Hematopoietic multipotent progenitor cell treated with erythropoietin and hydrocortisone succinate and interleukin-3 and kit ligand, for 6 days (in vitro differentiated cells): ENCODE results near the gene OR3A2.
"Not testable (repeated sequence)": the region's sequence is repeated elsewhere in the genome, so short reads cannot be mapped to it uniquely, and the experiment has no call there.

Source experiments
- DNase-seq: peaks from one replicate; pipeline ENCODE4 v3.0.0-alpha.2; 2015

Gene OR3A2

DNA sequence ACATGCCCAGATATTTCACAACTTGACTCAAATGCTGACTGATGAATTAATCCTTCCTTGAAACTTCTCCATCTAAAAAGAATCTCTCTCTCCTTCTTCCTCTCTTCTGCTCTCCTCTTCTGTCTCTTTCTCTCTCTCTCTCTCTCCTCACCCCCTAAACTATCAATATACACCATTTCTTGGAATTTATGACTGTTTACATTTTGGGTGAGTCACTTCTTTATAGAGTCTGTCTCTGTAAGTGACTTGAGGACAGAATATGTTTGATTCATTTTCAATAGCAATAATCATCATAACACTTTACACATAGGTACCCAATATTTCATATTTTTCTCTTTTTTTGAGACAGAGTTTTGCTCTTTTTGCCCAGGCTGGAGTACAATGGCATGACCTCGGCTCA is 103.2 kb downstream of the OR3A2 start:
- DNase-seq: no peak

- DNase-seq: no peak
Measured at GRCh38 chr17:3276126-3276525, 110.0 kb downstream of the OR3A2 start.

DNA sequence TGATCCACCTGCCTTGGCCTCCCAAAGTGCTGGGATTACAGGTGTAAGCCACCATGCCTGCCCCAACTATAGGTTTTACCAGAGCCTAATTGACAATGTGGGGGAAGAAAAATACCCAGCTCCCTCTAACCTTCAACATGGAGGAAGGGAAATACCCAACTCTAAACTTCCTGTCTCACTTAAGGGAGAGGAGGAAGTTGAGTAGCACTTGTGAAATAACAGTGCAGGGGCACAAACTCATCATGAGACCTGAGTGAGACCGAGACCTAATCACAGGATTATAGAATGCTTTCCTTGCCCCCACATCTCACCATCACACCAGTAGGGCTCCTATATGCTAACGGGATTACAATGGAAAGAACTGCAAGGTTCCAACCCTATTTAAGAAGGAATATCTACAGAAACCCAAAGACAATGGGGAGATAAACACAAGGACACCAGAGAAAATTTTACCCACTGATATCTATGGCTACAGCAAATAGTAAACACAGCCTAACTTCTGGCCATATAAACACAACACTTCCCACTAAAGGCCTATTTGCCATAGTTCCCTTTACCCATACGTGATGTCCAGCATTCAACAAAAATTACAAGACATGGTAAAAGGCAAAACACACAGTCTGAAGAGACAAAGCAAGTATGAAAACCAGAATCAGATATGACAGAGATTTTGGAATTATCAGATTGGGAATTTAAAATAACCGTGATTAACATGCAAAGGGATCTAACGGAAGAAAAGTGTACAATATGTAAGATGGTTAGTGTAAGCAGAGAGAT is 114.8 kb downstream of the OR3A2 start:
- DNase-seq: peak; percentile 6

- no peak for DNase-seq
Measured at GRCh38 chr17:3260600-3260999, 125.5 kb downstream of the OR3A2 start.

DNA sequence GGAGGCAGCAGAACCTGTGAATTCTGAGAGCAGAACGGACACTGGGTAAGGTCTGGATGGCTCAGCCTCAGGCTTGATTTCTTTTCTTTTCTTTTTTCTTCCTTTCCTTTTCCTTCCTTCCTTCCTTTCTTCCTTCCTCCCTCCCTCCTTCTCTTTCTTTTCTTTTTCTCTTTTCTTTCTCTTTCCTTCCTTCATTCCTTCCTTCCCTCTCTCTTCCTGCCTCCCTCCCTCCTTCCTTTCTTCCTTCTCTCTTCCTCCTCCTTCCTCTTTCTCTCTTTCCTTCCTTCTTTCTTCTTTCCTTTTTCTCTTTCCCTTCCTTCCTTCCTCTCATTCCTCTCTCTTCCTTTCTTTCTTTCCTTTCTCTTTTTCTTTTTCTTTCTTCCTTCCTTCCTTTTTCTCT is 125.9 kb downstream of the OR3A2 start:
- DNase-seq: no peak

DNA sequence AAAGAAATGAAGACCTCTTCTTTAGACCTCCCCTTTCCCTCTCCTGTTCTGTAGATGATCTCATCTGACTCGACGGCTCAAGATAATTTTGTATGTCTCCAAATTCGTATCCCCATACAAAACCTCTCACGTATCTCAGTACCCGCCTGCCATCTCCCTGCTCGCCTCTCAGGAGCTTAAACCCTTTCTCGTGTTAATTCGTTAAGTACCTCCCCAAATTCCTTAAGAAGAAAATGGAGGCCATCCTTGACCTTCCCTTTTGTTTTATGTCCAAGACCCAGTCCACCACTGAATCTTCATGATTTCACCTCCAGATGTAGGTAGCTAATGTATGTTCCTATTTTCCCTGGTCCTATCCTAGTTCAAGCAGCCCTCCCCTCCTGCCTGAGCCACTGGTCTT is 129.5 kb downstream of the OR3A2 start:
- no peak for DNase-seq

DNA sequence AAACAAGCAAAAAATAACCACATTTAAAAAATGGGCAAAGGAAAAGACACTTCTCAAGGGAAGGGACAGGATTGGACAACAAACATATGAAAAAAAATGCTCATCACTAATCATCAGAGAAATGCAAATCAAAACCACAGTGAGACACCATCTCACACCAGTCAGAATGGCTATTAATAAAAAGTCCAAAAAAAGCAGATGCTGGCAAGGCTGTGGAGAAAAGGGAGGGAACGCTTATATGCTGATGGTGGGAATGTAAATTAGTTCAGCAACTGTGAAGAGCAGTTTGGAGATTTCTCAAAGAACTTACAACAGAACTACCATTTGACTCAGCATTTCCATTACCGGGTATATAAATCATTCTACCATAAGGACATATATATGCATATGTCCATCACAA is 137.1 kb downstream of the OR3A2 start:
- not testable (repeated sequence) for DNase-seq

GRCh38 chr17:3244841-3245240 is 141.3 kb downstream of the OR3A2 start:
- DNase-seq: not testable (repeated sequence)

DNA sequence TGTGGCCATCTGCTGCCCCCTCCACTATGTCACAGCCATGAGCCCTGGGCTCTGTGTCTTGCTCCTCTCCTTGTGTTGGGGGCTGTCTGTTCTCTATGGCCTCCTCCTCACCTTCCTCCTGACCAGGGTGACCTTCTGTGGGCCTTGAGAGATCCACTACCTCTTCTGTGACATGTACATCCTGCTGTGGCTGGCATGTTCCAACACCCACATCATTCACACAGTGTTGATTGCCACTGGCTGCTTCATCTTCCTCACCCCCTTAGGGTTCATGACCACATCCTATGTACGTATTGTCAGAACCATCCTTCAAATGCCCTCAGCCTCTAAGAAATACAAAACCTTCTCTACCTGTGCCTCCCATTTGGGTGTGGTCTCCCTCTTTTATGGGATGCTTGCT is 145.1 kb downstream of the OR3A2 start:
- not testable (repeated sequence) for DNase-seq

GRCh38 chr17:3238685-3239084 is 147.4 kb downstream of the OR3A2 start:
- peak; percentile 30 for DNase-seq

- not testable (repeated sequence) for DNase-seq
Measured at GRCh38 chr17:3232300-3232699, 153.8 kb downstream of the OR3A2 start.
